Kidney epithelial cell (primary cell): ENCODE measurements around the gene RBM17. TPM values are rescaled to one million over a fixed set of nuclear protein-coding genes. Genes with fewer than 3 reads are reported as not detected.

ENCODE experiments used
- DNase-seq: peaks from one replicate; pipeline ENCODE4 v3.0.0-alpha.2; 2010; ENCODE audit warnings: low read depth
- H3K27me3 ChIP-seq: 2 replicates; pipeline ENCODE4 v1.6.0; 2011; ENCODE audit warnings: low read length; ENCODE audit not compliant: control insufficient read depth, insufficient read depth
- H3K36me3 ChIP-seq: 2 replicates; pipeline ENCODE4 v1.5.1; 2011; ENCODE audit warnings: low read length; ENCODE audit not compliant: control insufficient read depth, insufficient read depth
- H3K4me3 ChIP-seq: 2 replicates; pipeline ENCODE4 v1.5.1; 2011; ENCODE audit warnings: low read depth, mild to moderate bottlenecking, control low read depth, low read length
- total RNA-seq: library from RNA; depleted of rRNA; stranded (reverse); fragments of >200 nt; gene quantifications from 2 replicates; pipeline ENCODE4 v1.2.3, GENCODE V29; 2015
- TF ChIP-seq, protein P1 (sequence below): IDR thresholded peaks from 2 replicates; pipeline ENCODE4 v1.5.1; 2011; ENCODE audit warnings: mild to moderate bottlenecking, moderate library complexity, low read length, control low read depth, inconsistent platforms; ENCODE audit not compliant: insufficient read depth, poor library complexity, severe bottlenecking

Gene RBM17
- total RNA-seq, 1 donor from 2014 or later: 37.8 TPM

DNA sequence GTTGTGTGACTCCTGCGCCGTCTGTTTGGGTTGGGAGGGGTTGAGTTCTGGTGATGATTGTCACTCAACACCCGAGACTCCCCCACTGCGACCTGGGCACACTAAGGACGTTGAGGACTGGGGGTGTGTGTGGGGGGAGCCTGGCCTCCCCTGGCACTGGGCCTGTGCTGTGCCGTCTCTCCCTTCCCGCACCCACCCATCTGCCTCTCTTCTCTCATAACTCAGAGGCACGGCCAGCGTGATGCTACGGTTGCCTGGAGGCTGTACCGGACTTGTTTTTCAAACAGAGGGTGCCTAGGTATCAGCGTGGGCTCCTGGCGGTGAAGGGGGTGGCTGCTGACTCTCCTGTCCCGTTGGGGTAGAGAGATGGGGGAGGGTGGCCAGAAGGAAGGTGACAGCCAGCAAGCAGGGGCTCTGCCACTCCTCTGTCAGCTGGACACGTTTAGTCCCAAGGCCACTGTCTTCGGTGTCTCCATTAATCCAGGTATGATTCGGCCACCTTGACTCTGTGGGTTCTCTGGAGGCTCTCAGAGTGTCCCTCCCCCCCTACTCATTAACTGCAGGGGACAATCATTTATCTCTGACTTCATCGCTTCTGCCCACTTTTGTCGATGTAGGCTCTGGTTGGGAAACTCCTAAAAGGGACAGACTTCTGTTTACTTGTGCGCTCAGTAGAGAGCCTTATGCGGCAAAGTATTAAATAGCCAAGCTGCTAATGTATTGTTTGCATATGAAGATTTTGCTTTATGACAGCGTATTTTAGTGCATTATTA lies 57.4 kb downstream of the RBM17 start:
- no peaks in the 10 kb centered on the region for H3K27me3 ChIP-seq
- TF ChIP-seq, protein P1, sequence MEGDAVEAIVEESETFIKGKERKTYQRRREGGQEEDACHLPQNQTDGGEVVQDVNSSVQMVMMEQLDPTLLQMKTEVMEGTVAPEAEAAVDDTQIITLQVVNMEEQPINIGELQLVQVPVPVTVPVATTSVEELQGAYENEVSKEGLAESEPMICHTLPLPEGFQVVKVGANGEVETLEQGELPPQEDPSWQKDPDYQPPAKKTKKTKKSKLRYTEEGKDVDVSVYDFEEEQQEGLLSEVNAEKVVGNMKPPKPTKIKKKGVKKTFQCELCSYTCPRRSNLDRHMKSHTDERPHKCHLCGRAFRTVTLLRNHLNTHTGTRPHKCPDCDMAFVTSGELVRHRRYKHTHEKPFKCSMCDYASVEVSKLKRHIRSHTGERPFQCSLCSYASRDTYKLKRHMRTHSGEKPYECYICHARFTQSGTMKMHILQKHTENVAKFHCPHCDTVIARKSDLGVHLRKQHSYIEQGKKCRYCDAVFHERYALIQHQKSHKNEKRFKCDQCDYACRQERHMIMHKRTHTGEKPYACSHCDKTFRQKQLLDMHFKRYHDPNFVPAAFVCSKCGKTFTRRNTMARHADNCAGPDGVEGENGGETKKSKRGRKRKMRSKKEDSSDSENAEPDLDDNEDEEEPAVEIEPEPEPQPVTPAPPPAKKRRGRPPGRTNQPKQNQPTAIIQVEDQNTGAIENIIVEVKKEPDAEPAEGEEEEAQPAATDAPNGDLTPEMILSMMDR: no peak
- DNase-seq: no peak
- peak overlapping the region; percentile 77 for H3K4me3 ChIP-seq
- no peaks in the 10 kb centered on the region for H3K36me3 ChIP-seq

DNA sequence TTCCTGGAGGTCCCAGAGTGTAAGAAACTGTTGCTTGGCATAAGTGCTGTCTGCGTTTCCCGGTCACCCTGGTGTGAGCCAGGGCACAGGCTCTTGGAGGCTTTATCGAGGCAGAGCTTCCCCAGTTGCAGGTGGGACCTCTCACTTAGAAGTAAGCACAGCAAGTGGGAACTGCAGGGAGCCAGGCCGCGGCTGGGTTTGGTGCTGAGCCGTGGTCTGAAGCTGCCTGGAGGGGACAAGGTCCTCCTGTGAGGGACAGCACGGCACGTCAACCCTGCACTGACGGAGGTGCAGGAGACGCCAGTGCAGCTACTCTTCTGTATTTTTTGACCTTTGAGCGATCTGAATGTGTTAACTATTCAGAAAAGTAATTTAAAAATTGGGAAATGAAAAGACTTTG lies 58.1 kb downstream of the RBM17 start:
- Histone ChIP-seq H3K36me3 (no peaks in the 10 kb centered on the region), H3K27me3 (no peaks in the 10 kb centered on the region), H3K4me3 (no peak overlapping the region)
- TF ChIP-seq, protein P1: no peak
- no peak for DNase-seq

DNA sequence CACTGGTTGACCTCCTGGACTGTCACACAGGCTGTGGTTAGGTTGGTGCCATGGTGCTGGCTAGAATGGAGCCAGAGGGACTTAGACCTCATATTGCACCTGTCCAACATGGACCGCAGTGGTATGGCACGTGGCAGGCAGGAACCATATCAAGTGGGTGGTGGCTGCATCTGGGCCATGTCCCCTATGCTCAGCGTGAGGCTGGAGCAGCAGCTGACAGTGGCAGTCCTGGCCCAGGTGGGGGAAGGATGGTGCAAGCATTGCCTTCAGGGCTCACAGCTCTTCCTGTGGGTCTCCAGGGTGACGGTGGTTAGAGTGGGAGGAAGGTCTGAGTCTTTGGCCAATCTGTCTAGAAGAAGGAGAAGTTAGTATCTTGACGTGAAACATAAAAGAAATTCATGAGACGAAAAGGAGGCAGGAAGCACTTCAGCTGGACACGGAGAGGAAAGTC lies 59.4 kb downstream of the RBM17 start:
- TF ChIP-seq, protein P1: no peak
- H3K36me3 ChIP-seq: no peaks in the 10 kb centered on the region
- no peak for DNase-seq
- H3K4me3 ChIP-seq: no peak overlapping the region
- no peaks in the 10 kb centered on the region for H3K27me3 ChIP-seq

DNA sequence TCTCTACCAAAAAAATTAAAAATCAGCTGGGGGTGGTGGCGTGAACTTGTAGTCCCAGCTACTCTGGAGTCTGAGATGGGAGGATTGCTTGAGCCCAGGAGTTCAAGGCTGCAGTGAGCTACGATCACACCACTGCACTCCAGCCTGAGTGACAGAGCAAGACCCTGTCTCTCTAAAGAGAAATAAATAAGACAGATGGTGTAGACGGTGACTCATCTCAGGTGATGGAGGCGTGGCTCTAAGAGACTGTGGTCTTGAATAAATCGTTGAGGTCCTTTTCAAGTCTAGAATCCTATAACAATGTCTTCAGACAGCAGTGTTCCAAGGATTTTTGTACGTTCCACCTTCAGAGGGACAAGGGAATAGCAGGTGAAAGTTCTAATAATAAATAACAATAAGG lies 60.1 kb downstream of the RBM17 start:
- Histone ChIP-seq H3K27me3 (no peaks in the 10 kb centered on the region), H3K4me3 (no peak overlapping the region), H3K36me3 (no peaks in the 10 kb centered on the region)
- TF ChIP-seq, protein P1: no peak
- no peak for DNase-seq

DNA sequence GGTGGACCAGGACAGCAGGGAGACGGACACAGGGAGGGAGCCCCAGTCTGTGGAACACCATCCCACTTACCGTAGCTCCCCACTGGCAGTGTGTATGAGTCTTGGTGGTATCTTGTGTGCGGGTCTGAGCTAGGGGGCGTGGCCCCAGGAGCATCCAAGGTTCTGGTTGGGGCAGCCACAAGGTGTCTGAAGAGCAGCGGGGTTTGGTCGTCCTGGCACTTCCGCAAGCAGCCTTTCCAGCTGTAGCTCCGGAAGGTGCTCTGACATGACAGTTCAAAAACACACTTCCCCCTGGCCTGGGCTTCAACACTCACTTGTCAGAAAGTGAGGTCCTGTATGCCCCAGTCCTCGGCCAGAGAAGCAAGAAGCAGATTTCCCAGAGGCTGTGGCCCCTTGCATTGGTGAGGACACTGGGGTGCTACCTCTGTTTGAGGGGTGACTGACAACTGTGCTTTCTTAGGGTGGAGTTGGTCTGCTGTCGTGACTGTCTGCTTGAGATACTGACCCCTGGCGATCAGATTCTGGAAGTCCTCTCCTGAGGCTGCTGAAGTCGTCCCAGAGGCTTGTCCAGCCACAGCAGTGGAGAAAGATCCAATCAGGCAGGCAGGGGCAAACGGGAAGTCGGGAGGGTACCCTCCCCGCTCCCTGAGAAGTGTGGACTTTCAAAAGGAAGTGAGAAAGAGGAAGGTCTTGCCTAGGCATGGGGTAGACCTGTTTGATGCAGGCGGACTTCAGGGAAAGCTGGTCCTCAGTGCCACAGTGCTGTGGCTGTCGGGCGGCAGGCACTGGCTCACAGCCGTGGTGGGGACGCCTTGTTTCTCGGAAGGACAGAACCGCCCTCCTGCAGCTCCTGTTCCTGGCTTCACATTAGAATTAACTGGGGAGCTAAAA lies 62.5 kb downstream of the RBM17 start:
- Histone ChIP-seq H3K4me3 (no peak overlapping the region), H3K36me3 (no peaks in the 10 kb centered on the region), H3K27me3 (no peaks in the 10 kb centered on the region)
- no peak for DNase-seq
- TF ChIP-seq, protein P1: peak; percentile 76
